Measurements from ENCODE around the gene DYNLL2. TPM values are rescaled to one million over a fixed set of nuclear protein-coding genes. Genes with fewer than 3 reads are reported as not detected.

Gene DYNLL2
- total RNA-seq, 2 donors from 2014 or later = 20.6 to 28.5 TPM

GRCh38 chr17:58110012-58110411 is 26.8 kb downstream of the DYNLL2 start:
- Histone ChIP-seq H3K9me3 (no peaks in the 10 kb centered on the region), H3K4me3 (no peak overlapping the region), H3K36me3 (no peaks in the 10 kb centered on the region), H3K4me1 (ENCODE audit: control insufficient read depth in 1 of 2, low read depth in 2 of 2) (no peaks in the 10 kb centered on the region), H3K27ac (no peak overlapping the region), H3K27me3 (replicated peaks; ENCODE audit: insufficient read depth) (no peaks in the 10 kb centered on the region)
- DNase-seq (ENCODE audit: low spot score) (no peak), ATAC-seq (ENCODE audit: insufficient number of reproducible peaks, low FRiP score, low read depth) (no peak)
- TF ChIP-seq CTCF (IDR thresholded peaks at IDR 0.05) = no peak

GRCh38 chr17:58111676-58112075 is 28.5 kb downstream of the DYNLL2 start:
- no peak for ATAC-seq (ENCODE audit: insufficient number of reproducible peaks, low FRiP score, low read depth)
- TF ChIP-seq CTCF (IDR thresholded peaks at IDR 0.05) = no peak
- Histone ChIP-seq H3K36me3 (no peaks in the 10 kb centered on the region), H3K4me3 (no peak overlapping the region), H3K9me3 (no peaks in the 10 kb centered on the region), H3K27me3 (replicated peaks; ENCODE audit: insufficient read depth) (no peaks in the 10 kb centered on the region), H3K4me1 (ENCODE audit: control insufficient read depth in 1 of 2, low read depth in 2 of 2) (no peaks in the 10 kb centered on the region), H3K27ac (no peak overlapping the region)
- DNase-seq (ENCODE audit: low spot score) = no peak

- Histone ChIP-seq H3K4me3 (no peak overlapping the region), H3K27ac (no peak overlapping the region), H3K4me1 (ENCODE audit: control insufficient read depth in 1 of 2, low read depth in 2 of 2) (no peaks in the 10 kb centered on the region), H3K9me3 (no peaks in the 10 kb centered on the region), H3K27me3 (replicated peaks; ENCODE audit: insufficient read depth) (no peaks in the 10 kb centered on the region), H3K36me3 (no peaks in the 10 kb centered on the region)
- peak; percentile 55 for DNase-seq (ENCODE audit: low spot score)
- ATAC-seq (ENCODE audit: insufficient number of reproducible peaks, low FRiP score, low read depth) = no peak
- peak; percentile 92 for TF ChIP-seq CTCF (IDR thresholded peaks at IDR 0.05)
Measured at GRCh38 chr17:58112970-58113631, 29.9 kb downstream of the DYNLL2 start.

GRCh38 chr17:58113947-58114346 is 30.7 kb downstream of the DYNLL2 start:
- H3K9me3 ChIP-seq = no peaks in the 10 kb centered on the region
- no peak overlapping the region for H3K4me3 ChIP-seq
- no peaks in the 10 kb centered on the region for H3K36me3 ChIP-seq
- no peak overlapping the region for H3K27ac ChIP-seq
- no peak for TF ChIP-seq CTCF (IDR thresholded peaks at IDR 0.05)
- H3K4me1 ChIP-seq (ENCODE audit: control insufficient read depth in 1 of 2, low read depth in 2 of 2) = no peaks in the 10 kb centered on the region
- DNase-seq (ENCODE audit: low spot score) = no peak
- no peak for ATAC-seq (ENCODE audit: insufficient number of reproducible peaks, low FRiP score, low read depth)
- H3K27me3 ChIP-seq (replicated peaks; ENCODE audit: insufficient read depth) = no peaks in the 10 kb centered on the region

- no peaks in the 10 kb centered on the region for H3K9me3 ChIP-seq
- DNase-seq (ENCODE audit: low spot score) = no peak
- no peaks in the 10 kb centered on the region for H3K27me3 ChIP-seq (replicated peaks; ENCODE audit: insufficient read depth)
- H3K4me1 ChIP-seq (ENCODE audit: control insufficient read depth in 1 of 2, low read depth in 2 of 2) = no peaks in the 10 kb centered on the region
- no peaks in the 10 kb centered on the region for H3K36me3 ChIP-seq
- no peak overlapping the region for H3K4me3 ChIP-seq
- no peak for TF ChIP-seq CTCF (IDR thresholded peaks at IDR 0.05)
- ATAC-seq (ENCODE audit: insufficient number of reproducible peaks, low FRiP score, low read depth) = no peak
- no peak overlapping the region for H3K27ac ChIP-seq
Measured at GRCh38 chr17:58117382-58117781, 34.2 kb downstream of the DYNLL2 start.

Data from thoracic aorta (tissue), 2 donors.